ENCODE measurements around the gene ABCC1.
"Not testable (repeated sequence)": the region's sequence is repeated elsewhere in the genome, so short reads cannot be mapped to it uniquely, and the experiment has no call there.

Gene ABCC1

DNA sequence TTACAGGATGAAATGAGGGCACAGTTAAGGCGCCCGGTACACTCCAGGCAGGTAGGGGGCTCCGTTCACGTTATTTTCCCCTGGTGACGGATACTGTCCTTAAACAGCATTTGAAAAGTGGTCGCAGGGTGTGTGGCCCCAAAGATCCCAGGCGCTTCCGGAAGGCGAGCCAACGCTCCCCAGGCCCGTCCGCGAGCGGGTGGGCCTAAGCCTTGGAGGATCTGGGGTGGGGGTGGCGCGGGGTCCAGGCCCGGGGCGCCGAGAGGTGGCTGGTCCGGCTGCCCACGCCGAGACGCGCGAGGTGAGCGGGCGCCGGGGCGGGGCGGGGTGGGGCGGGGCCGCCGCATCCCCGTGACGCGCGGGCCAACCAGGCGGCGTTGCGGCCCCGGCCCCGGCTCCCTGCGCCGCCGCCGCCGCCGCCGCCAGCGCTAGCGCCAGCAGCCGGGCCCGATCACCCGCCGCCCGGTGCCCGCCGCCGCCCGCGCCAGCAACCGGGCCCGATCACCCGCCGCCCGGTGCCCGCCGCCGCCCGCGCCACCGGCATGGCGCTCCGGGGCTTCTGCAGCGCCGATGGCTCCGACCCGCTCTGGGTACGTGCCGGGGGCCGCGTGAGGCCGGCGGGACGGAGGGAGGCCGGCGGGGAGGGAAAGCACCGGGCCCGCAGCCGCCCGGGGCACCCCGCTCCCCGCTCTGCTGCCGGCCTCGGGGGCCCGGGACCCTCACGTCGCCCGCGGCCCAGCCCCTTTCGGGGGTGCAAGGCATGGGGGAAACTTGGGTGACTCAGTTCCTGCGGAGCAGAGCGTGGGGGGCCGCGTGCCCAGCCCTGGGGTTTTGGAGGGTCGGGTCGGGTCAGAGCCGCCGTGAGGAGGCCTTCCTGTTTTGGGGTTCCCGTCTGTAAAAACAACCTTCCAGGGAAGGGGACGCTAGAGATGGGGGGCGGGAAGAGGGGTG, at the start of gene ABCC1:
Gene ABCC1 (plus strand): TSS at position 407 of the 951 bp plus-strand sequence. CDS start 136 bp downstream, at position 543.
- peak; percentile 43 to 46 for DNase-seq

DNA sequence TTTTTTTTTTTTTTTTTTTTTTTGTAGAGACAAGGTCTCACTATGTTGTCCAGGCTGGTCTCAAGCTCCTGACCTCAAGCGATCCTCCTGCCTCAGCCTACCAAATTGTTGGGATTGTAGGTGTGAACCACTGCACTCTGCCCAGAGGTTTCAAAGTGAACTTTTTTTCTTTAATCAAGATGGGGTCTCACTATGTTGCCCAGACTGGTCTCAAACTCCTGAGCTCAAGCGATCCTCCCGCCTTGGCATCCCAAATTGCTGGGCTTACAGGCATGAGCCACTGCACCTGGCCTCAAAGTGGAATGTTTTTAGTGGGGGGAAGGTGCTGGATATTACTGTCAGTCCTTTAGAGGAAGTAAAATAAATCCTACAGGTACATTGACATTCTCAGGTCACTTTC, 49.1 kb upstream of the ABCC1 start:
- no peak for DNase-seq

DNA sequence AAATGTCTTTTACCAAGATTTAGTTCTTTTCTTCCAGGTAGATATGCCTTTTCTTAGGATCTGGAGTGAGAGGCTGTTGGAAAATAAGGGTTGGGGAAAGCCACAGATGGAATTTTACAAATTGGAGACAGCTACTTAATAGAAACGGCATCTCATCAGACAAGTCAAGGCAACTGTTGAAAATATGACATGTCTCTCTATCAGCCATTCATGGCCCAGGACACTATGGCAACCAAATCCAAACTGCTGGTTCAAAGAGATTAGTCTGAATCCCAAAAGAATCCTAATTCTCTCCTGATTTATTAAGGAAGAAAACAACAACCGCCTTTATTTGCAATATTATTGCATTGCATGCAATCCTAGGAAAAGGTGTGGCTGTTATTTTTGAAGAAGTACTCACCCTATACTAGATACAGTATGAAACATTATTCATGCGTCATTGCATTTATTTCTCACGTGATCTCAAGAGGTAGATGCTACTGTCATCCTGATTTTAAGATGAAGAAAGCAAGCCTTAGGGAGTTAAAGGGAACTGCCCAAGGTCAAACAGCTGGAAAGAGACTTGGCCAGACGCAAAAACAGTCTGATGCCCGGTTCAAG, 48.4 kb upstream of the ABCC1 start:
- DNase-seq: no peak

DNA sequence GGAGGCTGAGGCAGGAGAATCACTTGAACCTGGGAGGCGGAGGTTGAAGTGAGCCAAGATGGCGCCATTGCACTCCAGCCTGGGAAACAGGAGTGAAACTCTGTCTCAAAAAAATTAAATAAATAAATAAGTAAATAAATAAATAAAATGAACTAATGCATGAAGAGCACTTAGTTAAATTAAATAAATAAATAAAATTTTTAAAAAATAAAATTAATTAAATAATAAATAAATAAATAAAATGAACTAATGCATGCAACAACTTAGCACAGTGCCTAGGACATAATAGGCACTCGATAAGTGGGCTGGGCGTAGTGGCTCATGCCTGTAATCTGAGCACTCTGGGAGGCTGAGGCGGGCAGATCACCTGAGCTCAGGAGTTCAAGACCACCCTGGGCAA, 45.5 kb upstream of the ABCC1 start:
- no peak for DNase-seq

DNA sequence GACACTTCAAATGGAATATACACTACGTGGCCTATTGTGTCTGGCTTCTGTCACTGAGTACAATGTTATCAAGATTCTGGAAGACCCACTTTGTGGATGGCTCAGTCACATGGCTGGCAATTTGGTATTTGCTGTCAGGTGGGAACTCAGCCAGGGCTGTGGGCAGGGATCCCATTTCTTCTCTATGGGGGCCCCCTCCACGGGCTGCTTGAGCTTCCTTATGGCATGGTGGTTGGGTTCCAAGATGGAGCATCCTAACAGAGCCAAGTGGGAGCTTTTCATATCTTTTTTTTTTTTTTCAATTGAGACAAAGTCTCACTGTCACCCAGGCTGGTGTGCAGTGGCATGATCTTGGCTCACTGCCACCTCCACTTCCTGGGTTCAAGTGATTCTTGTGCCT, 43.0 kb upstream of the ABCC1 start:
- no peak for DNase-seq

DNA sequence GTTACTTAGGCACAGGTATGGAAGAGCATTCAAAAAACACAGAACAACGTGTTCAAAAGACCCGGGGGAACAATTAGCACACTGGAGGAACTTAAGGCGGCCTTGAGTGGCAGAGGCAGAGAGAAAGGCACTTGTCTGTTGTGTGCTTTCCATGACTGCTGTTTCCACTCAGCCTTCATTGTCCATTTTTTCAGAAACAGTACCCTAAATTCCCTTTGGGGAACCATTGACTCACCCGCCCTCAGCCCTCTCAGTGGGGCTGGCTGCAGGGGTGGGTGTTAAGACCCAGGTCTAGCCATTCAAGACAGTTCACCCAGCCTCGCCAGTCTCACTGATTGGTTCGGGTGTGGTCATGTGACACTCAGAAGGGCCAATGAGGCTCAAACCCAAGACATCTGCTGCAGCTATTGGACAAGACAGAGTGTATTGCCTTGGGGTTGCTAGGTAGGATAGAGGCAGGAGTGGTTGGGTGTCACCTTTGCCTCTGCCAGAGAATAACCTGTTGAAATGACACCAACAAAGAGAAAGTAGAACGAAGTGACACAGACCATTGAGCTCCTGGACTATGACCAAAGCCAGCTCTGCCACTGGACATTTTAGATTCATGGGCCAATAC, 41.4 kb upstream of the ABCC1 start:
- peak in 1 of 2 experiments; percentile 29 for DNase-seq

DNA sequence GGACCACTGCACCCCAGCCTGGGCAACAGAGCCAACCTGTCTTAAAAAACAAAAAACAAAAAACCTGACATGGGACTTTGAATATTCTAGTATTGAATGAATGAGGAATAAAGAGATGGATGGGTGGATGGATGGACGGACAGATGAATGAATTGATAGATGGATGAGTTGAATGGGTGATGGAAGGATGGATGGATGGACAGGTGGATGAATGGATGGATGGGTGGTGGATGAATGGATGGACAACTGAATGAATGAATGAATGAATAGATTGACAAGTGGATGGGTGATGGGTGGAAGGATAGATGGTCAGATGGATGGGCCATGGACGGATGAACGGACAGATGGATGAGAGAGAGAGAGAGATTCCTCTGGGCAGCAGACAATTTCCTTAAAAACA, 38.2 kb upstream of the ABCC1 start:
- DNase-seq: no peak

DNA sequence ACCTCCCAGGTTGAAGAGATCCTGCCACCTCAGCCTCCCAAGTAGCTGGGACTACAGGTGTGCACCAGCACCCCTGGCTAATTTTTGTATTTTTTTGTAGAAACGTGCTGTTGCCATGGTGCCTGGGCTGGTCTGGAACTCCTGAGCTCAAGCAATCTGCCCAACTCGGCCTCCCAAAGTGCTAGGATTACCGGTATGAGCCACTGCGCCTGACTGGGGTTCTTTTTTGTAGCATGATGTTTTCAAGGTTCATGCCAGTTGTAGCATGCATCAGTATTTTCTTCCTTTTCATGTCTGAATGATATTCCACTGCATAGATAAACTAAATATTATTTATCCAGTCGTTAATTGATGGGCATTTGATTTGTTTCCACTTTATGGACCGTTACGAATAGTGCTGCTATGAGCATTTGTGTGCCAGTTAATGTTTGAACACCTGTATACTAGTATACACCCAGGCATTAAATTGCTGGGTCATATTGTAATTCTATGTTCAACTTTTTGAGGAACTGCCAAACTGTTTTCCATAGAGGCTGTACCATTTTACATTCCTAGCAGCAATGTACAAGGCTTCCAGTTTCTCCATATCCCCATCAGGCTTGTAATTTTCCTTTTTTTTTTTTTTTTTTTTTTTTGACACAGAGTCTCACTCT, 36.2 kb upstream of the ABCC1 start:
- no peak for DNase-seq

DNA sequence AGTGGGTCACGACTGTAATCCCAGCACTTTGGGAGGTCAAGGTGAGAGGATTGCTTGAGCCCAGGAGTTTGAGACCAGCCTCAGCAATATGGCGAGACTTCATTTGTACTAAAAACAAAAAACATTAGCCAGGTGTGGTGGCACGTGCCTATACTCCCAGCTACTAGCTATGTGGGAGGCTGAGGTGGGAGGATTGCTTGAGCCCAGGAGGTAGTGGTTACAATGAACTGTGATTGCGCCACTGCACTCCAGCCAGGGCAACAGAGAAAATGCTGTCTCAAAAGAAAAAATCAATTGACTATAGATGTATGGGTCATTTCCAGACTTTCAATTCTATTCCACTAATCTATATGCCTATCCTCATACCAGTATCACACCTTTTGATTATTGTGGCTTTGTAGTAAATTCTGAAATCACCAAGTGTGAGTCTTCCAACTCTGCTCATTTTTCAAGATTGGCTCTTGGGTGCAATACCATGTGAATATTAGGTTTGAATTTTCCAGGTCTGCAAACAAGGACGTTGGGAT, 33.8 kb upstream of the ABCC1 start:
- DNase-seq: no peak

DNA sequence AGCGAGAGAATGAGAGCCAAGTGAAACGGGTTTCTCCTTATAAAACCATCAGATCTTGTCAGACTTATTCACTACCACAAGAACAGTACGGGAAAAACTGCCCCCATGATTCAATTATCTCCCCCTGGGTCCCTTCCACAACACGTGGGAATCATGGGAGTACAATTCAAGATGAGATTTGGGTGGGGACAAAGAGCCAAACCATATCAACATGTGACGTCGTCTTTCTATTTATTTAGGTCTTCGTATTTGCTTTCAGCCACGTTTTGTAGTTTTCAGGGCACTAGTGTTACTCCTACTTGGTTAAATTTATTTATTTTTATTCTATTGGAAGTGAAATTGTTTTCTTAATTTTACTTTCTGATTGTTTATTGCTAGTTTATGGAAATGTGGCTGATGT, 33.1 kb upstream of the ABCC1 start:
- no peak for DNase-seq

DNA sequence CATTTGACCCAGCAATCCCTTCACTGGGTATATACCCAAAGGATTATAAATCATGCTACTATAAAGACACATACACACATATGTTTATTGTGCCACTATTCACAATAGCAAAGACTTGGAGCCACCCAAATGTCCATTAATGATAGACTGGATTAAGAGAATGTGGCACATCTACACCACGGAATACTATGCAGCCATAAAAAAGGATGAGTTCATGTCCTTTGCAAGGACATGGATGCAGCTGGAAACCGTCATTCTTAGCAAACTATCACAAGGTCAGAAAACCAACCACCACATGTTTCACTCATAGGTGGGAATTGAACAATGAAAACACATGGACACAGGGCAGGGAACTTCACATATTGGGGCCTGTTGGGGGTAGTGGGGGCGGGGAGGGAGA, 31.1 kb upstream of the ABCC1 start:
- DNase-seq: not testable (repeated sequence)

DNA sequence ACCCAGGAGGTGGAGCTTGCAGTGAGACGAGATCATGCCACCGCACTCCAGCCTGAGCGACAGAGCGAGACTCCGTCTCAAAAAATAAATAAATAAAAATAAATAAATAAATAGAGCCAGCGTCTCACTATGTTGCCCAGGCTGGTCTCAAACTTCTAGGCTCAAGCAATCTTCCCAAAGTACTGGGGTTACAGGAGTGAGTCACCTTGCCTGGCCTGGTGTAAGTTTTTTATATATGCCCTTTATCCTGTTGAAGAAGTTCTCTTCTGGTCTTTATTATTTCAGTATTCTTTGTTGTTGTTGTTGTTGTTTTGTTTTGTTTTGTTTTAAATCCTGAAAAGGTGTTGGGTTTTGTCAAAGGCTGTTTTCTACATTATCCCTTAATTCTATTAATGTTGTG, 30.1 kb upstream of the ABCC1 start:
- no peak for DNase-seq

DNA sequence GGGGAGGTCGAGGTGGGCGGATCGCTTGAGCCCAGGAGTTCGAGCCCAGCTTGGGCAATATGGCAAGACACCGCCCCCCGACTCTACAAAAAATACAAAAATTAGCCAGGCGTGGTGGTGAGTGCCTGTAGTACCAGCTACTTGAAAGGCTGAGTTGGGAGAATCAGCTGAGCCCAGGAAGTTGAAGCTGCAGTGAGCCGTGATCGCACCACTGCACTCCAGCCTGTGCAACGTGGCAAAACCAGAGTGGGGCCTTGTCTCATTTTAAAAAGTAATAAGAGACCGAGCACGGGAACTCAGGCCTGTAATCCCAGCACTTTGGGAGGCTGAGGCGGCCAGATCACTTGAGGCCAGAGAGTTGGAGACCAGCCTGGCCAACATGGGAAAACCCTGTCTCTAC, 24.4 kb upstream of the ABCC1 start:
- no peak for DNase-seq

DNA sequence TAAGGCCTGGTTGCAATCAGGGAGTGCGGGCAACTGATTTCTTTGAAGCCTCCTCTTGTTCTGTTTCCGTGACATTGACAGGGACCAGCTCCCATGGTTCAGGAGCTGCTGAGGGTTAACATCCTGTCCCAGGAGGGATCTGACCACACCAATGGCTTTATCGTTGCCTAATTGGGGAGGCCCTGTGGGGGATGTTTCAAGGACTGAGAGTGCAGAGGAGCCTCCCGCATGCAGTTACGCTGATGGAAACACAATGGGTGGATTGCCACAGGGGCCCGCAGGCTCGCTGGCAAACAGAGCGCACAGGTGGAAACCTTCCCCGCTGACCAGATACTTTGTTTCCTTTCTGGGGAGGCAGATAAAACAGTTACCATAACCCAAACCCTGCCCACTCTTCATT, 23.8 kb upstream of the ABCC1 start:
- peak in 1 of 2 experiments; percentile 4 for DNase-seq

DNA sequence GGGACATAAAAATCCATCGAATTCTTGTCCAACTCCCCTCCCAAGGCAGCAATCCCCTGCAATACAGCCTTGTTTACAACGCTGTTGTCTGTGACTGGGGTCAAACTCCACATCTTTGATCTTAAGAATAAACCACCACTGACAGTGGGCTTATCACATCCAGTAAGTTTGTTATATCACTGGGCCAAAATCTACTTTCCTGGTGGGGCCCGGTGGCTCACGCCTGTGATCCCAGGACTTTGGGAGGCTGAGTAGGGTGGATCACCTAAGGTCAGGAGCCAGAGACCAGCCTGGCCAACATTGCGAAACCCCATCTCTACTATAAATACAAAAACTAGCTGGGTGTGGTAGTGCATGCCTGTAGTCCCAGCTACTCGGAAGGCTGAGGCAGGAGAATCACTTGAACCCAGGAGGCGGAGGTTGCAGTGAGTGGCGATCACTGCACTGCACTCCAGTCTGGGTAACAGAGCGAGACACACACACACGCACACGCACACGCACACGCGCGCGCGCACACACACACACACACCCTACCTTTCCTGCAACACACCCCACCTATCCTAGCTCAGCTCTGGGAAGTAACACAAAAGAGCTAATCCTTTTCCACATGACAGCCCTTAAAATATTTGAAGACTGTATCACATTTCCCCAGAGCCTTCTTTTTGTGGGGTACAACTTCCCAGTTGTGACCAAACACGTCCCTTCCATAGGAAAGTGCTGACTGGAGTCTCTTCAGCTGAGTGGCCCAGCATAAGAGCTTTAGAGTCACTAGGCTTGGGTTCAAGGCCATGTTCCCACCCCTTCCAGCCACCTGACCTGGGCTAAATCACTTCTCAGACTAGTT, 20.9 kb upstream of the ABCC1 start:
- no peak for DNase-seq

DNA sequence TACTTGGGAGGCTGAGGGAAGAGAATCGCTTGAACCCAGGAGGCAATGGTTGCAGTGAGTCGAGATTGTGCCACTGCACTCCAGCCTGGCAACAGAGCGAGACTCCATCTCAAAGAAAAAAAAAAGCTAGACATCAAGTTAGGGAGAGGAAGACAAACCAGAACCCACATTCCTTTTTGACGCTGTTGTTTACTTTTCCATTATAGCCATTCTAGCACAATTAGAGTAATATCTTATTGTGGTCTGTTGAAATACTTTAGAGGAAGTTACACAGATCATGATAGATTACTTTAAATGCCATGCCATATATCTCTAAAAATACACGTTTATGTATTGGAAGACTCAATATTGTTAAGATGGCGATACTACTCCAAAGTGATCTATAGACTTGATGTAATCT, 16.5 kb upstream of the ABCC1 start:
- DNase-seq: no peak

DNA sequence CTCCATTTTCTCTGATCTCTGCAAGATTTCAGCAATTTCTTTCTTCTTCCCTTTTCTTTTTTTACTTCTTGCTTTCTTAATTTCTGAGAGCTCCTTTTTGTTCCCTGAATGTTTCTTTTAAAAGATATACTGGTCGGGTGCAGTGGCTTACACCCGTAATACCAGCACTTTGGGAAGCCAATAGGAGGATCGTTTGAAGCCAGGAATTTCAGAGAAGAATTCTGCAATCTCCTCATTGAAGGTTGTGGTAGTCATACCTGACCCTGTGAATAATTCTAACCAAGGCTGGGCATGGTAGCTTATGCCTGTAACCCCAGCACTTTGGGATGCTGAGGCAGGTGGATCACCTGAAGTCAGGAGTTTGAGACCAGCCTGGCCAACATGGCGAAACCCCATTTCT, 15.6 kb upstream of the ABCC1 start:
- no peak for DNase-seq

DNA sequence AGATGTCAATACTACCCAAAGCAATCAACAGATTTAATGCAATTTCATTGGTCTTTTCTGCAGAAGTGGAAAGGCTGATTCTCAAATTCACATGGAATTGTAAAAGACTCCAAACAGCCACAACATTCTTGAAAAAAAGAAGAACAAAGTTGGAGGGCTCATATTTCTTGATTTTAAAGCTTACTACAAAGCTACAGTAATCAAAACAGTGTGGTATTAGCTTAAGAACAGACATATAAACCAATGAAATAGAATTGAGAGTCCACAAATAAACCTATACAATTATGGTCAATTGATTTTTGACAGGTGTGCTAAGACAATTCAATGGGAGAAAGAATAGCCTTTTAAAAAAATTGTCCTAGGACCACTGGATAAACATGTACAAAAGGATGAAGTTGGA, 14.4 kb upstream of the ABCC1 start:
- DNase-seq: no peak

DNA sequence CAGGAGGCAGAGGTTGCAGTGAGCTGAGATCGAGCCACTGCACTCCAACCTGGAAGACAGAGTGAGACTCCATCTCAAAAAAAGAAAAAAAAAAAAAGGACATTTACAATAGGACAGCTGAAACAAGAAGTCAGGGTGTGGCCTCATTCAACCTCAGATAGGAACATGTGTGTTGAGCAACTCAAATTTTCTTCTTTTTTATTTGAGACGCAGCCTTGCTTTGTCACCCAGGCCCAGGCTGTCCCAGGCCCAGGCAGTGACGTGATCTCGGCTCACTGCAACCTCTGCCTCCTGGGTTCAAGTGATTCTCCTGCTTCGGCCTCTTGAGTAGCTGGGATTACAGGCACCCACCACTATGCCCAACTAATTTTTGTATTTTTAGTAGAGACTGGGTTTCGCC, 12.6 kb upstream of the ABCC1 start:
- not testable (repeated sequence) for DNase-seq

DNA sequence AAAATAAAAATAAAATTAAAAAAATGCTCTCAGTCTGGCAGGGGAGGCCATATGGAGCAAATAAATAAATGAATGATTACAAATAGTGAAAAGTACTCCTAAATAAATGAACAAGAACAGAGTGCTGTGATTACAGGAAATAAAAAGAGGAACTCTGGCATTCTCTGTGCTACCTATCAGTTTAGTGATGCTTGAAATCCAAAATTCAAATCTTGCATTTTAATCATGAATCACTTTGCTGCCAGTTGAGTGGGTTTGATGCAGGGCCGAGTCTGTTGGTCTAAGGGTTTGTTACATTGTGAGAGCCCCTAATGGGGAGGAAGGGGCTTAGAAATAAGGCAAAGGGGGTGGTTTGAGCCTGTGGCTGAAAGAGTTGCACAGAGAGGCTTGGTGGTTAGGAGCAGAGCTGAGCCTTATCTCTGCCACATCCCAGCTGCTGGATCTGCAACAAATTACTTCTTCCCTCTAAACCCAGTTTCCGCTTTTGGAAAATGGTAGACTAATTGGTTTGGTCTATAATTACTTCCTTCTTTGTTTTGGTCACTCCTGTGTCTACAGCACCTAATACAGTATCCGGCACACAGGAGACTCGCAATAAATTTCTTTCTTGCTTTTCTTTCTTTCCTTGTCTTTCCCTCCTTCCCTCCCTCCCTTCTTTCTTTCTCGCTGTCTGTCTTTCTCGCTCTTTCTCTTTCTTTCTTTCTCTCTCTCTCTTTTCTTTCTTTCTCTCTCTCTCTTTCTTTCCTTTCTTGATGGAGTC, 6.3 kb upstream of the ABCC1 start:
- no peak for DNase-seq

DNA sequence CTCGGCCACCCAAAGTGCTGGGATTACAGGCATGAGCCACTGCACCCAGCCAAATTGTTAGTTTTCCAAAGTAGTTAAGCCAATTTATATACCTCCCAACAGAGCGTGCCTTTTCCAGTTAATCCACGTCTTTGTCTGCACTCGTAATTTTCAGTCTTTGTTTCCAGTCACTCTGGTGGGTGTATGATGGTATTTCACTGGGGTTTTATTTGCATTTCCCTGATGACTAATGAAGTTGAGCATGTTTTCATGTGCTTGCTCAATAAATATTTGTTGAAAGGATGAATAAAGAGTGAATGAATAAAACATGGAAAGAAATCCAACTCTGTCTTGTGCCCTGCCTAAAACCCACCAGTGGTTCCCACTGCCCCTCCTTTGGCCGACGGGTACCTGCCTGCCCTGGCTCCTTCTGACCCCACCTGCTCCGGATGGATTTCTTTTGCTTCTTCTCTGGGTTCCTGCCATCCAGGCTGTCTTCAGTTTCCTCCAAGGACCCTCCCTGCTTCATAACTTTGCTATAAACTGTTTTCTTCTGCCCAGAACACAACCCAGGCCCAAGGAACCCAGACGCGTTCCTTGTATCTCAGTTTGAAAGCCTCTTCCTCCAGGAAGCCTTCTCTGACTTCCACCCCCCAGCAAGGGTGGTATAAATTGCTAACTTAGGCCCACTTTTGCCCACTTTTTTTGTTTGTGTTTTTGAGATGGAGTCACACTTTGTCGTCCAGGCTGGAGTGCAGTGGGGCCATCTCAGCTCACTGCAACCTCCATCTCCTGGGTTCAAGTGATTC, 3.0 kb upstream of the ABCC1 start:
- DNase-seq: no peak
